ENCODE results near the gene ACMSD.

The ACMSD gene

GRCh38 chr2:134892282-134893035 is 54.0 kb downstream of the ACMSD start:
- Histone ChIP-seq H3K4me3 (replicated peaks; ENCODE audit: insufficient read depth, low read length) (no peak overlapping the region), H3K27me3 (ENCODE audit: insufficient read depth, poor library complexity, severe bottlenecking) (peaks cover 4% of the 10 kb centered on the region), H3K27ac (replicated peaks) (no peak overlapping the region)
- no peak for DNase-seq (ENCODE audit: low read depth in 1 of 2, low spot score in 1 of 2)
- TF ChIP-seq GABPA (IDR thresholded peaks at IDR 0.05; ENCODE audit: low read depth) (no peak), REST (IDR thresholded peaks at IDR 0.05; ENCODE audit: insufficient replicate concordance, low read depth) (no peak), SPI1 (IDR thresholded peaks at IDR 0.05; ENCODE audit: borderline replicate concordance, low read depth) (no peak), POLR2AphosphoS5 (IDR thresholded peaks at IDR 0.05; ENCODE audit: low read depth) (no peak), CTCF (IDR thresholded peaks at IDR 0.05; ENCODE audit: insufficient read depth, low read length) (no peak)

- H3K27ac ChIP-seq (replicated peaks): no peak overlapping the region
- DNase-seq (ENCODE audit: low read depth in 1 of 2, low spot score in 1 of 2): no peak
- no peaks in the 10 kb centered on the region for H3K27me3 ChIP-seq (ENCODE audit: insufficient read depth, poor library complexity, severe bottlenecking)
- H3K4me3 ChIP-seq (replicated peaks; ENCODE audit: insufficient read depth, low read length): no peak overlapping the region
- TF ChIP-seq REST (IDR thresholded peaks at IDR 0.05; ENCODE audit: insufficient replicate concordance, low read depth) (no peak), GABPA (IDR thresholded peaks at IDR 0.05; ENCODE audit: low read depth) (no peak), SPI1 (IDR thresholded peaks at IDR 0.05; ENCODE audit: borderline replicate concordance, low read depth) (no peak), CTCF (IDR thresholded peaks at IDR 0.05; ENCODE audit: insufficient read depth, low read length) (no peak), POLR2AphosphoS5 (IDR thresholded peaks at IDR 0.05; ENCODE audit: low read depth) (no peak)
Measured at GRCh38 chr2:134897932-134898331, 59.5 kb downstream of the ACMSD start.

GRCh38 chr2:134899204-134899603 is 60.8 kb downstream of the ACMSD start:
- Histone ChIP-seq H3K27me3 (ENCODE audit: insufficient read depth, poor library complexity, severe bottlenecking) (no peaks in the 10 kb centered on the region), H3K4me3 (replicated peaks; ENCODE audit: insufficient read depth, low read length) (no peak overlapping the region), H3K27ac (replicated peaks) (no peak overlapping the region)
- TF ChIP-seq GABPA (IDR thresholded peaks at IDR 0.05; ENCODE audit: low read depth) (no peak), CTCF (IDR thresholded peaks at IDR 0.05; ENCODE audit: insufficient read depth, low read length) (no peak), SPI1 (IDR thresholded peaks at IDR 0.05; ENCODE audit: borderline replicate concordance, low read depth) (no peak), POLR2AphosphoS5 (IDR thresholded peaks at IDR 0.05; ENCODE audit: low read depth) (no peak), REST (IDR thresholded peaks at IDR 0.05; ENCODE audit: insufficient replicate concordance, low read depth) (no peak)
- DNase-seq (ENCODE audit: low read depth in 1 of 2, low spot score in 1 of 2): no peak

Data from HL-60 (cell line).